Vagina (tissue), 2 donors: ENCODE results near the gene NAA15.

ENCODE experiments used
- CTCF ChIP-seq, 3 experiments: fragments of 450-650 bp in 2 of 3; fragments of 200-600 bp in 1 of 3; sonication (generic) in 1 of 3; IDR thresholded peaks; one replicate each; pipeline ENCODE4 v1.5.1; 2017 to 2019; ENCODE audit warnings: antibody characterized with exemption in 3 of 3, mild to moderate bottlenecking in 2 of 3, moderate library complexity in 2 of 3
- POLR2A ChIP-seq, 2 donors: fragments of 450-650 bp; IDR thresholded peaks; one replicate each; pipeline ENCODE4 v1.6.1; 2017; ENCODE audit warnings: antibody characterized with exemption in 2 of 2, mild to moderate bottlenecking in 2 of 2, moderate library complexity in 2 of 2

DNA sequence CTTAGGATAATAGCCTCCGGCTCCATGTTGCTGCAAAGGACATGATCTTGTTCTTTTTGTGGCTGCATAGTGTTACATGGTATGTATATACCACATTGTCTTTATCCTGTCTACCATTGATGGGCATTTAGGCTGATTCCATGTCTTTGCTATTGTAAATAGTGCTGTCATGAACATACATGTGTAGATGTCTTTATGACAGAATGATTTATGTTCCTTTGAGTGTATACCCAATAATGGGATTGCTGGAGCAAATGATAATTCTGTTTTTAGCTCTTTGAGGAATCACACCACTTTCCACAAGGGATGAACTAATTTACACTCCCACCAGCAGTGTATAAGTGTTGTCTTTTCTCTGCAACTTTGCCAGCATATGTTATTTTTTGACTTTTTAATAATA lies 157.2 kb downstream of the NAA15 start:
- TF ChIP-seq CTCF (IDR thresholded peaks at IDR 0.05) (no peak), POLR2A (IDR thresholded peaks at IDR 0.05) (no peak)
